Measurements from ENCODE around the gene TBC1D2B.
"Not testable (repeated sequence)": the region's sequence is repeated elsewhere in the genome, so short reads cannot be mapped to it uniquely, and the experiment has no call there.

The TBC1D2B gene

GRCh38 chr15:77953926-77954325 lies 123.6 kb downstream of the TBC1D2B start:
- peaks cover 15% of the 10 kb centered on the region for H3K4me1 Mint-ChIP-seq
- DNase-seq = peak; percentile 21
- not testable (repeated sequence) for H3K36me3 Mint-ChIP-seq (ENCODE audit: low read depth); H3K9me3 Mint-ChIP-seq
- peaks cover 12% of the 10 kb centered on the region for H3K27me3 Mint-ChIP-seq
- H3K27ac Mint-ChIP-seq = peak overlapping the region; percentile 76
- H3K4me3 Mint-ChIP-seq = peak overlapping the region; percentile 14
- peak; percentile 81 for ATAC-seq

- ATAC-seq; H3K9me3 Mint-ChIP-seq; H3K27ac Mint-ChIP-seq; H3K36me3 Mint-ChIP-seq (ENCODE audit: low read depth); H3K4me3 Mint-ChIP-seq; H3K27me3 Mint-ChIP-seq: not testable (repeated sequence)
- DNase-seq = peak; percentile 19
- peaks cover 15% of the 10 kb centered on the region for H3K4me1 Mint-ChIP-seq
Observed at GRCh38 chr15:77952928-77953446, 124.5 kb downstream of the TBC1D2B start.

- H3K4me1 Mint-ChIP-seq = peaks cover 15% of the 10 kb centered on the region
- not testable (repeated sequence) for DNase-seq; H3K27me3 Mint-ChIP-seq; H3K36me3 Mint-ChIP-seq (ENCODE audit: low read depth); H3K4me3 Mint-ChIP-seq; ATAC-seq; H3K27ac Mint-ChIP-seq; H3K9me3 Mint-ChIP-seq
Observed at GRCh38 chr15:77951105-77951786, 126.3 kb downstream of the TBC1D2B start.

GRCh38 chr15:77950470-77950869 lies 127.0 kb downstream of the TBC1D2B start:
- peaks cover 15% of the 10 kb centered on the region for H3K4me1 Mint-ChIP-seq
- ATAC-seq; H3K4me3 Mint-ChIP-seq; H3K27ac Mint-ChIP-seq; DNase-seq; H3K9me3 Mint-ChIP-seq; H3K36me3 Mint-ChIP-seq (ENCODE audit: low read depth); H3K27me3 Mint-ChIP-seq: not testable (repeated sequence)

- Mint-ChIP-seq H3K27me3 (peaks cover 2% of the 10 kb centered on the region), H3K4me1 (peaks cover 12% of the 10 kb centered on the region), H3K27ac (no peak overlapping the region), H3K4me3 (no peak overlapping the region), H3K9me3 (no peaks in the 10 kb centered on the region), H3K36me3 (ENCODE audit: low read depth) (no peaks in the 10 kb centered on the region)
- DNase-seq (no peak), ATAC-seq (no peak)
Observed at GRCh38 chr15:77945566-77945965, 131.9 kb downstream of the TBC1D2B start.
